Measurements from ENCODE around the gene MRE11.
A peak's percentile ranks its signal among the peaks of the same experiment; 100 is the strongest.

MRE11 gene

DNA sequence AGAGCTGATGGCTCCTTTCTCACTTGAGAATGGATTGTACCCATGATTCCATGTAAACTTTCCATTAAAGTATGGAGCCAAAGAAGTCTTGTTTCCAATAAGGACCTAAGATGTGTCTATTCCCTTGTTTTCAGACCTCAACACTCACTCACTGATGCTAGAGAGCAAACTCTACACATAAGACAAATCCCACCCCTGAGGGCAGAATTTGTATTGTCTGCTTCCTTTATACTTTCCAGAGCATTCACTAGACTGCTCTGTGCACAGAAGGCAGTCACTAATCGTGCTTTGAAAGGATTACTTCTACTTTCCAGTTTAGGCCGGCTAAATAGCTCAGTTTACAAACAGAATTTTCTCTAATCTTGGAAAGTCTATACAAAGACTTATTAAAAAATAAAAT lies 6.5 kb upstream of the MRE11 start:
- H3K27ac ChIP-seq: no peak overlapping the region
- TF ChIP-seq, protein P1, sequence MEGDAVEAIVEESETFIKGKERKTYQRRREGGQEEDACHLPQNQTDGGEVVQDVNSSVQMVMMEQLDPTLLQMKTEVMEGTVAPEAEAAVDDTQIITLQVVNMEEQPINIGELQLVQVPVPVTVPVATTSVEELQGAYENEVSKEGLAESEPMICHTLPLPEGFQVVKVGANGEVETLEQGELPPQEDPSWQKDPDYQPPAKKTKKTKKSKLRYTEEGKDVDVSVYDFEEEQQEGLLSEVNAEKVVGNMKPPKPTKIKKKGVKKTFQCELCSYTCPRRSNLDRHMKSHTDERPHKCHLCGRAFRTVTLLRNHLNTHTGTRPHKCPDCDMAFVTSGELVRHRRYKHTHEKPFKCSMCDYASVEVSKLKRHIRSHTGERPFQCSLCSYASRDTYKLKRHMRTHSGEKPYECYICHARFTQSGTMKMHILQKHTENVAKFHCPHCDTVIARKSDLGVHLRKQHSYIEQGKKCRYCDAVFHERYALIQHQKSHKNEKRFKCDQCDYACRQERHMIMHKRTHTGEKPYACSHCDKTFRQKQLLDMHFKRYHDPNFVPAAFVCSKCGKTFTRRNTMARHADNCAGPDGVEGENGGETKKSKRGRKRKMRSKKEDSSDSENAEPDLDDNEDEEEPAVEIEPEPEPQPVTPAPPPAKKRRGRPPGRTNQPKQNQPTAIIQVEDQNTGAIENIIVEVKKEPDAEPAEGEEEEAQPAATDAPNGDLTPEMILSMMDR (conservative IDR thresholded peaks at IDR 0.05): no peak

DNA sequence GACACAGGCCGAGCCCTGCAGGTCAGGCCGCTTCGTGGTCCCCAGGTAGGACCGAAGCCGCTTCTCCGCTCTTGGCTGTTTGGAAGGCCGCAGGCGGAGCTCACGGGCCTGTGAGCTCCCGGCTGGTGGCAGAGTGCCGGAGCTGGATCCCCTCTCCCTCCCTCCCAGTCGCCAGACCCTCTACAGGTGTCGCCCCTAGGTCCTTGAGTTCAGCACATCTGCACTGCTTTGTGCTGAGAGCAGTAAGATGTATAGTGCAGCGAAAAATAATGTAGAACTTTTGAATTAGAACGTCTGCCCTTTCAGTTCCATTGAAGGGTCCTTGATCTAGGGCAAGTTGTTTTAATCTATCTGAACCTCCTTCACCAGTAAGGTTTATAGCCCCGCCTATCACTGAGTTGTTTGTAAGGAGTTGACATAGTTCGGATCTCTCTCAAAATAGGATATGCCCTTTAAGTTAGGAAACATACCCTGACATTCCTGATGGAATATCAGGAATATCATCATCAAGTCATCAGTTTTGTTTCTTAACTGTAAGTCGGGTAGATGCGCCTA lies 559 bp upstream of the MRE11 start:
- TF ChIP-seq, protein P1 (conservative IDR thresholded peaks at IDR 0.05): no peak
- peak overlapping the region; percentile 79 for H3K27ac ChIP-seq

DNA sequence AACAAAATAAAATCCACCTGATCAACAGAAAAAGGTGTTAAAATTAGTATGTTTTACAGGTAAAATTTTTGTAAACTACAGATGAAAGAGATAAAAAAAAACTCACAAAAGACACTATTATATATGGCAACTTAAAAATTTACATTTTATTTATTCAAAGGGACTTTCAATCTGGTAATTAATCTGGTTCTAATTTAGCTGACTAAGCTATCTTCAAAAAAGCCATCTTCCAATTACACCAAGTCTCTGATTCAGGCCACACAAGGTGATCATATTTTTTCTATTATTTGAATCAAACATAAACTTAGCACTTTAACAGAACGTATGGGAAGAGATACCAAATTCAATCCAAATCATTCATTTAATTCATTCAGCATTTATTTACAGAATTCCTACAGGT lies 7.6 kb downstream of the MRE11 start:
- no peak overlapping the region for H3K27ac ChIP-seq
- TF ChIP-seq, protein P1 (conservative IDR thresholded peaks at IDR 0.05): no peak

DNA sequence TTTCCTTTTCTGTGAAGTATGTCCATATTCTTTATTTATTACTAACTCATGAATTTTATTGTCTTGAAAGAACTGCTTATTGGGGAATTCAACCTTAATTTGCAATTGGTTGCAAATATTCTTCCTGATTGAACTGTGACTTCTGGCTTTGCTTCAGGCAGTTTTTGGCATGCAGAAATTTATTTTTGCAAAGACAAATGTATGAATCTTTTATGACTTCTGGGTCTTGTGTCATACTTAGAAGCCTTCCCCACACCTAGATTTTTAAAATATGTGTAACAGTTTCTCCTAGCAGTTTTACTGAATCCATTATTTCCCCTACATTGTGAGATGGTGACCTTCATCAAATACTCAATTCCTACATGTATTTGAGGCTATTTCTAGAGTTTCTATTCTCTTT lies 12.3 kb downstream of the MRE11 start:
- TF ChIP-seq, protein P1 (conservative IDR thresholded peaks at IDR 0.05): no peak

DNA sequence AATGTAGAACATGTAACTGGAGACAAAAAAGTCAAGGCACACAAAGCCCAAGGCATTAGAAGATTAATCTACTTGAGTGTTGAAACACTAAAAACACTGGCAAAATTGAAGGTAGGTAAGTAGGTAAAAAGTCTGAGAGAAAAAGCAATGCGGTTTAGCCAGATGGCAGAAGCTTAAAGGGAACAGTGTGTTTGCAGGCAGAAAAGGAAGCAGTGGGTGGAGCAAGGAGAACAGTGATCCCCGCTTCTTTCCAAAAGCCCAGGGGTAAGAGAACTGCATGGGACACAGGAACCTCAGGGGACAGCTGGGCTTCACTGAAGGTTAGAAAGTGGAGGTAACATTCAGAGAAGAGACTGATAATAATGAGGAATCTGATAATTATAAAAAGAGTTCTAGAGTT lies 16.0 kb downstream of the MRE11 start:
- H3K27ac ChIP-seq: no peak overlapping the region
- TF ChIP-seq, protein P1 (conservative IDR thresholded peaks at IDR 0.05): no peak

More for the DNA sequence above, 12.3 kb downstream of the MRE11 start:
- no peak overlapping the region for H3K27ac ChIP-seq

DNA sequence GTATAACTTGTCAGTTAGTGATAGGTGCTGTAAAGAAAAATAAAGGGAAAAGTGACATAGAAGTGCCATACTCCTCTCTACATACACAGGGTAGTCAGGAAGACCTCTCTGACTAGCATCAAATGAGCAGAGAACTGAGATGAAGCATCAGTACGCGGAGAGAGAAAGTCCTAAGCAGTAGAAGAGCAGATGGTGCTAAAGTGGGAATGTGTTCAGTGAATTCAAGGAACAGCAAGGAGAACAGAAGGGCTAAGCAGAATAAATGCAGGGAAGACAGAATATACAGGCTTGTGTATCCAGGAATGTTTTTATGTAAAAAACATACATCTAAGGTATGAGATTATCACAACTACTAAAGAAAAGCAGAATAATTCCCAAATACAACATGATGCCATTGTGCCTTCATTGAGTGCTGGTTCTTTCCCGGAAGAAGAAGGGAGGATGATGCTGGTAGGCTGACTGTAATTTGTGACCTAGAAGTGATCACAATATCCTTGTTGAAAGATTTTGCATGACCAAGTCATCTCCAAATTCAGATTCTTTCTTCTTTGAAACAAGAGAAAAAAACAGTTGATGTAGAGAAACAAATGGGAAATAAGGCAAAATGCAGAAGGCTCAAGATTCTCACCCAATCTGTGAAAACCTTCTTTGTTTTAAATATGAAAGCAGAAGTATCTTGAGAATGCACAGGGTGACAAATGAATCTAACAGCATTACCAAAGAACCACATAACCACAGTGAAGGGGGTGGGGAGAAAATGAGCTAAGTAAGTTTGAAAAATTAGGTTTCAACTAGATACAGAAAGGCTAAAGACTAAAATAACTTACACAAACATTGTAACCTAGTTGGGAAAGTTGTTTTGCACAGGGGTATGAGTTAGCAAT lies 20.5 kb downstream of the MRE11 start:
- H3K27ac ChIP-seq: no peak overlapping the region
- TF ChIP-seq, protein P1 (conservative IDR thresholded peaks at IDR 0.05): no peak

DNA sequence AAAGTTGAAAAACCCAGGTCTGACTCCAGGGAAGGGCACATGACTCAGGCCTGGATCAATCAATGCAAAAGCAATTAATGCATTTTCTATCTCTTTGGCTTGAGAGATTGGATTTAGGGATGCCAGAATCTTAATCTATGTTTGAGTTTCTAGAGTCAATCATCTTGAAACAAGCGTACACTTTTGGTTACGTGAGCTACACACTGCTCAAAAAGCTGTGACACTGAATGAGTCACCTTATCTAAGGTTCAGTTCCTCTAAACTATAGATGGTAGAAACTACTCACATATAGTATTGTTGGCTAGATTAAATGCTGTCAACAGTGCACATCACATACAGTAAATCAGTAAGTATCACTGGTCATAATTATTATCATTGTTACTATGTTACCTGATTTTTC lies 24.2 kb downstream of the MRE11 start:
- no peak overlapping the region for H3K27ac ChIP-seq
- TF ChIP-seq, protein P1 (conservative IDR thresholded peaks at IDR 0.05): no peak
